ENCODE measurements around the gene LIMS1.

DNA sequence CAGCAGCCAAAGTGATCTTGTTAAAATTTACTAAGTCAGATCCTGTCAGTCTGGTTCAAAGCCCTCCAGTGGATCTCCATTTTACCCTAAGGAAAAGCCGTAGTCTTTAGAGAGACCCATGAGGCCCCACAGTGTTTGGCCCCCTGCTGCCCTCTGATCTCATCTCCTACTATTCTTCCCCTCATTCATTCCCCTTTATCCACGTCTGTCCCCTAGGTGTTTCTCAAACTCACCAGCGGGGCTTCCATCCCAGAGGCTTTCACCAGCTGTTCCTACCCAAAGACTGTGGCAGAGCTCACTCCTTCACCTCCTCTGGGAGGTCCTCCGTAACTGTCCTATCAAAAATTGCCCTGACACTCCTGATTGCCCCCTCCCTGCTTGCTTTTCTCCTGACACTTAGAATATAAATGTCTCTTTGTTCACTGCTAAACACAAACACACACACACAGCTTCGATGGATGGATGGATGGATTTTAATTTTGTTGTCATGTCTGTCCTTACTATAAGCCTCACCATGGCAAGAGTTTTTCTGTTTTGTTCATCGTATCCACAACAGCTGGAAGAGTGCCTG is 26.1 kb downstream of the LIMS1 start:
- TF ChIP-seq, protein P1, sequence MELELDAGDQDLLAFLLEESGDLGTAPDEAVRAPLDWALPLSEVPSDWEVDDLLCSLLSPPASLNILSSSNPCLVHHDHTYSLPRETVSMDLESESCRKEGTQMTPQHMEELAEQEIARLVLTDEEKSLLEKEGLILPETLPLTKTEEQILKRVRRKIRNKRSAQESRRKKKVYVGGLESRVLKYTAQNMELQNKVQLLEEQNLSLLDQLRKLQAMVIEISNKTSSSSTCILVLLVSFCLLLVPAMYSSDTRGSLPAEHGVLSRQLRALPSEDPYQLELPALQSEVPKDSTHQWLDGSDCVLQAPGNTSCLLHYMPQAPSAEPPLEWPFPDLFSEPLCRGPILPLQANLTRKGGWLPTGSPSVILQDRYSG (CRISPR knock-in tag; IDR thresholded peaks at IDR 0.05): no peak
- TF ChIP-seq, protein P2, sequence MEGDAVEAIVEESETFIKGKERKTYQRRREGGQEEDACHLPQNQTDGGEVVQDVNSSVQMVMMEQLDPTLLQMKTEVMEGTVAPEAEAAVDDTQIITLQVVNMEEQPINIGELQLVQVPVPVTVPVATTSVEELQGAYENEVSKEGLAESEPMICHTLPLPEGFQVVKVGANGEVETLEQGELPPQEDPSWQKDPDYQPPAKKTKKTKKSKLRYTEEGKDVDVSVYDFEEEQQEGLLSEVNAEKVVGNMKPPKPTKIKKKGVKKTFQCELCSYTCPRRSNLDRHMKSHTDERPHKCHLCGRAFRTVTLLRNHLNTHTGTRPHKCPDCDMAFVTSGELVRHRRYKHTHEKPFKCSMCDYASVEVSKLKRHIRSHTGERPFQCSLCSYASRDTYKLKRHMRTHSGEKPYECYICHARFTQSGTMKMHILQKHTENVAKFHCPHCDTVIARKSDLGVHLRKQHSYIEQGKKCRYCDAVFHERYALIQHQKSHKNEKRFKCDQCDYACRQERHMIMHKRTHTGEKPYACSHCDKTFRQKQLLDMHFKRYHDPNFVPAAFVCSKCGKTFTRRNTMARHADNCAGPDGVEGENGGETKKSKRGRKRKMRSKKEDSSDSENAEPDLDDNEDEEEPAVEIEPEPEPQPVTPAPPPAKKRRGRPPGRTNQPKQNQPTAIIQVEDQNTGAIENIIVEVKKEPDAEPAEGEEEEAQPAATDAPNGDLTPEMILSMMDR (CRISPR knock-in tag; IDR thresholded peaks at IDR 0.05): no peak
- TF ChIP-seq GATAD2A (CRISPR knock-in tag; IDR thresholded peaks at IDR 0.05) (no peak), PHF20 (CRISPR knock-in tag; IDR thresholded peaks at IDR 0.05) (no peak), POLR2AphosphoS5 (IDR thresholded peaks at IDR 0.05; ENCODE audit: low read depth, low read length) (no peak), CC2D1A (CRISPR knock-in tag; IDR thresholded peaks at IDR 0.05) (no peak), JUNB (CRISPR knock-in tag; IDR thresholded peaks at IDR 0.05; ENCODE audit: borderline replicate concordance) (no peak)
